Stomach (tissue), 9 donors: Measurements from ENCODE around the gene KPNB1. TPM values are rescaled to one million over a fixed set of nuclear protein-coding genes. Genes with fewer than 3 reads are reported as not detected.
"Not testable (repeated sequence)": the region's sequence is repeated elsewhere in the genome, so short reads cannot be mapped to it uniquely, and the experiment has no call there.

Experiments used
- DNase-seq, 2 donors: peaks; one replicate each; pipeline versions ENCODE4 v3.0.0 to v3.0.0-alpha.2; 2013 to 2019
- H3K27ac ChIP-seq, 5 donors: fragments of 200-600 bp in 4 of 5; sonication (generic) in 4 of 5; one replicate each; pipeline ENCODE4 v1.5.1; 2013 to 2019; ENCODE audit warnings: mild to moderate bottlenecking in 1 of 5, moderate library complexity in 1 of 5
- H3K27me3 ChIP-seq, 3 donors: fragments of 200-600 bp; sonication (generic); one replicate each; pipeline ENCODE4 v1.5.1; 2017 to 2019; ENCODE audit warnings: mixed run types in 1 of 3
- H3K36me3 ChIP-seq, 4 donors: fragments of 200-600 bp; sonication (generic); 1 replicate in 3 of 4; 2 replicates in 1 of 4; pipeline ENCODE4 v1.5.1; 2016 to 2019
- H3K4me1 ChIP-seq, 4 donors: fragments of 200-600 bp; sonication (generic); one replicate each; pipeline ENCODE4 v1.5.1; 2016 to 2019
- H3K4me3 ChIP-seq, 4 donors: fragments of 200-600 bp; sonication (generic) in 3 of 4; one replicate each; pipeline ENCODE4 v1.5.1; 2016 to 2019; ENCODE audit warnings: mild to moderate bottlenecking in 1 of 4
- H3K9me3 ChIP-seq, 4 donors: fragments of 200-600 bp; sonication (generic); one replicate each; pipeline ENCODE4 v1.5.1; 2016 to 2019
- CTCF ChIP-seq, 7 experiments: fragments of 450-650 bp in 4 of 7; fragments of 200-600 bp in 3 of 7; sonication (generic) in 3 of 7; IDR thresholded peaks; one replicate each; pipeline ENCODE4 v1.5.1; 2016 to 2019; ENCODE audit warnings: antibody characterized with exemption in 7 of 7, control low read depth in 2 of 7, mild to moderate bottlenecking in 1 of 7
- EP300 ChIP-seq: sonication (generic); formaldehyde crosslinking; IDR thresholded peaks from one replicate; pipeline ENCODE4 v1.6.1; 2017; ENCODE audit warnings: antibody characterized with exemption
- POLR2A ChIP-seq, 4 donors: fragments of 450-650 bp; IDR thresholded peaks; one replicate each; pipeline ENCODE4 v1.6.1; 2016; ENCODE audit warnings: antibody characterized with exemption in 4 of 4, control low read depth in 2 of 4, mild to moderate bottlenecking in 1 of 4, moderate library complexity in 1 of 4
- POLR2AphosphoS5 ChIP-seq, 3 donors: sonication (generic); formaldehyde crosslinking; IDR thresholded peaks; one replicate each; pipeline ENCODE4 v1.6.1; 2016; ENCODE audit warnings: antibody characterized with exemption in 3 of 3
- WGBS, 5 donors: extraction: QIAGEN DNeasy Blood & Tissue Kit in 3 of 5; methylation state at CpG; one replicate each; pipeline versions ENCODE4 v1.1.5 to v1.1.7; 2013 to 2018; 5-methylcytosine and 5-hydroxymethylcytosine counted together
- intact Hi-C: fragments of 100-400 bp; cut with DNase I; formaldehyde crosslinking; loops from one replicate; pipeline ENCODE4 v1.15.1; 2023; ENCODE audit warnings: low total_unique reads
- polyA plus RNA-seq, 3 donors: library from polyadenylated mRNA; stranded (reverse); fragments of 200-250 nt; gene quantifications; one replicate each; pipeline ENCODE4 v1.2.3, GENCODE V29; 2013
- total RNA-seq, 5 donors: library from RNA; depleted of rRNA; stranded (reverse); fragments of >200 nt; gene quantifications; one replicate each; pipeline versions ENCODE4 v1.1.0 to v1.2.3, GENCODE V29; 2014 to 2016
- donor health status: healthy with polysubstance abuse.
- donor health status: Bipolar disorder and iron deficiency.
- donor health status: healthy.

KPNB1 gene
- total and polyA plus RNA-seq, 8 donors, result 32.5 to 669 (median 155) TPM

GRCh38 chr17:47678196-47678595 is 28.5 kb downstream of the KPNB1 start:
- Histone ChIP-seq H3K4me1 (peaks cover 0 to 4% (median 0%) of the 10 kb centered on the region in 4 donors), H3K36me3 (peaks cover 96 to 100% (median 99%) of the 10 kb centered on the region in 4 donors), H3K27me3 (no peaks in the 10 kb centered on the region), H3K9me3 (no peaks in the 10 kb centered on the region), H3K4me3 (no peak overlapping the region), H3K27ac (no peak overlapping the region)
- DNase-seq, result no peak
- intact Hi-C loops, result no loop called here
- WGBS, 5 donors, result 70 to 82% (median 81%) methylated on average over 7 of the region's 7 CpGs
- no peak for TF ChIP-seq EP300
- no peak for TF ChIP-seq CTCF (IDR thresholded peaks at IDR 0.05)
- TF ChIP-seq POLR2A (IDR thresholded peaks at IDR 0.05), result no peak
- no peak for TF ChIP-seq POLR2AphosphoS5 (IDR thresholded peaks at IDR 0.05)

GRCh38 chr17:47682138-47682537 is 32.4 kb downstream of the KPNB1 start:
- H3K4me3 ChIP-seq, result no peak overlapping the region
- DNase-seq, result no peak
- 88 to 95% (median 93%) methylated on average over 2 of the region's 2 CpGs for WGBS, 5 donors
- H3K4me1 ChIP-seq, result peaks cover 0 to 22% (median 7%) of the 10 kb centered on the region in 4 donors
- H3K9me3 ChIP-seq, result no peaks in the 10 kb centered on the region
- intact Hi-C loops, result no loop called here
- H3K27me3 ChIP-seq, result no peaks in the 10 kb centered on the region
- H3K27ac ChIP-seq, result no peak overlapping the region
- peaks cover 57 to 90% (median 82%) of the 10 kb centered on the region in 4 donors for H3K36me3 ChIP-seq
- TF ChIP-seq EP300 (no peak), POLR2A (IDR thresholded peaks at IDR 0.05) (no peak), POLR2AphosphoS5 (IDR thresholded peaks at IDR 0.05) (no peak), CTCF (IDR thresholded peaks at IDR 0.05) (no peak)

GRCh38 chr17:47682727-47683126 is 33.0 kb downstream of the KPNB1 start:
- Histone ChIP-seq H3K4me1 (peaks cover 0 to 27% (median 13%) of the 10 kb centered on the region in 4 donors), H3K36me3 (peaks cover 51 to 84% (median 76%) of the 10 kb centered on the region in 4 donors)
- intact Hi-C loops, H3K9me3 ChIP-seq, H3K27ac ChIP-seq, DNase-seq, H3K27me3 ChIP-seq, H3K4me3 ChIP-seq: not testable (repeated sequence)
- WGBS, 5 donors, result 70 to 81% (median 75%) methylated on average over 4 of the region's 4 CpGs

GRCh38 chr17:47684025-47684424 is 34.3 kb downstream of the KPNB1 start:
- no peak for TF ChIP-seq POLR2AphosphoS5 (IDR thresholded peaks at IDR 0.05)
- TF ChIP-seq CTCF (IDR thresholded peaks at IDR 0.05), result no peak
- TF ChIP-seq POLR2A (IDR thresholded peaks at IDR 0.05), result no peak
- no peak for TF ChIP-seq EP300
- intact Hi-C loops, result no loop called here
- H3K36me3 ChIP-seq, result peaks cover 38 to 71% (median 63%) of the 10 kb centered on the region in 4 donors
- no peak overlapping the region for H3K27ac ChIP-seq
- H3K4me3 ChIP-seq, result no peak overlapping the region
- H3K27me3 ChIP-seq, result no peaks in the 10 kb centered on the region
- no peaks in the 10 kb centered on the region for H3K9me3 ChIP-seq
- peaks cover 0 to 30% (median 17%) of the 10 kb centered on the region in 4 donors for H3K4me1 ChIP-seq
- DNase-seq, result no peak
- WGBS, 5 donors, result 89 to 95% (median 90%) methylated on average over 4 of the region's 4 CpGs

- TF ChIP-seq EP300, result no peak
- no peak for TF ChIP-seq CTCF (IDR thresholded peaks at IDR 0.05)
- TF ChIP-seq POLR2A (IDR thresholded peaks at IDR 0.05), result no peak
- TF ChIP-seq POLR2AphosphoS5 (IDR thresholded peaks at IDR 0.05), result no peak
- Histone ChIP-seq H3K9me3 (no peaks in the 10 kb centered on the region), H3K27ac (no peak overlapping the region), H3K4me3 (no peak overlapping the region), H3K36me3 (peaks cover 32 to 65% (median 57%) of the 10 kb centered on the region in 4 donors), H3K27me3 (no peaks in the 10 kb centered on the region), H3K4me1 (peaks cover 0 to 30% (median 17%) of the 10 kb centered on the region in 4 donors)
- DNase-seq, result no peak
- 89 to 96% (median 92%) methylated on average over 4 of the region's 4 CpGs for WGBS, 5 donors
- intact Hi-C loops, result no loop called here
Measured at GRCh38 chr17:47684535-47685193, 34.9 kb downstream of the KPNB1 start.
